GM06990 (cell line): ENCODE measurements around the gene HCRTR2.

Experiments
- DNase-seq: peaks from one replicate; pipeline ENCODE4 v3.0.0-alpha.2; 2011; ENCODE audit not compliant: insufficient read length; ENCODE audit errors: extremely low read depth
- H3K27me3 ChIP-seq: replicated peaks from 2 replicates; pipeline ENCODE4 v1.6.0; 2011; ENCODE audit warnings: low read length; ENCODE audit not compliant: control insufficient read depth, insufficient read depth
- H3K36me3 ChIP-seq: 2 replicates; pipeline ENCODE4 v1.5.1; 2011; ENCODE audit warnings: low read length; ENCODE audit not compliant: control insufficient read depth, insufficient read depth
- H3K4me3 ChIP-seq: replicated peaks from 2 replicates; pipeline ENCODE4 v1.5.1; 2011; ENCODE audit warnings: low read depth, mild to moderate bottlenecking, control low read depth, low read length
- CTCF ChIP-seq: IDR thresholded peaks from 2 replicates; pipeline ENCODE4 v1.5.1; 2011; ENCODE audit warnings: low read length, control low read depth, mild to moderate bottlenecking, inconsistent platforms; ENCODE audit not compliant: insufficient read depth, poor library complexity, severe bottlenecking

Gene HCRTR2

GRCh38 chr6:55208478-55209458 lies 34.5 kb downstream of the HCRTR2 start:
- DNase-seq: no peak
- TF ChIP-seq CTCF: no peak
- Histone ChIP-seq H3K36me3 (no peaks in the 10 kb centered on the region), H3K4me3 (no peak overlapping the region), H3K27me3 (no peaks in the 10 kb centered on the region)

DNA sequence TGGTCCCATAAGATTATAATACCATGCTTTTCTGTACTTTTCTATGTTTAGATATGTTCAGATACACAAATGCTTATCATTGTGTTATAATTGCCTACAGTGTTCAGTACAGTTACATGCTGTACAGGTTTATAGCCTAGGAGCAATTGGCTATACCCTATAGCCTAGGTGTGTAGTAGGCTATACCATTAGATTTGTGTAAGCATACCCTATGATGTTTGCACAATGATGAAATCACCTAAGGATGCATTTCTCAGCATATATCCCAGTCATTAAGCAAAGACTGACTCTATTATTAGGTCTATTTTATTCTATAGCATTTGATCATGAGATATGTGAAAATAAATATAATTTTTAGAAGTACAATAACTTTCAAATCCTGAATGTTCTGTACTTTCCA lies 36.6 kb downstream of the HCRTR2 start:
- Histone ChIP-seq H3K36me3 (no peaks in the 10 kb centered on the region), H3K27me3 (no peaks in the 10 kb centered on the region), H3K4me3 (no peak overlapping the region)
- no peak for TF ChIP-seq CTCF
- no peak for DNase-seq

GRCh38 chr6:55212156-55212555 lies 37.8 kb downstream of the HCRTR2 start:
- DNase-seq: no peak
- TF ChIP-seq CTCF: no peak
- no peaks in the 10 kb centered on the region for H3K36me3 ChIP-seq
- H3K27me3 ChIP-seq: no peaks in the 10 kb centered on the region
- H3K4me3 ChIP-seq: no peak overlapping the region

GRCh38 chr6:55220961-55221360 lies 46.6 kb downstream of the HCRTR2 start:
- TF ChIP-seq CTCF: no peak
- DNase-seq: no peak
- no peaks in the 10 kb centered on the region for H3K27me3 ChIP-seq
- no peak overlapping the region for H3K4me3 ChIP-seq
- no peaks in the 10 kb centered on the region for H3K36me3 ChIP-seq

GRCh38 chr6:55227862-55228261 lies 53.5 kb downstream of the HCRTR2 start:
- no peaks in the 10 kb centered on the region for H3K36me3 ChIP-seq
- no peaks in the 10 kb centered on the region for H3K27me3 ChIP-seq
- H3K4me3 ChIP-seq: no peak overlapping the region
- TF ChIP-seq CTCF: no peak
- no peak for DNase-seq
